GM18861 (cell line): Measurements from ENCODE around the gene SPATC1L.

ENCODE experiments used
- ATAC-seq: cut with Tn5 transposase; IDR thresholded peaks from one replicate; pipeline ENCODE4 v1.9.1; 2021; ENCODE audit not compliant: unreplicated experiment

Gene SPATC1L

GRCh38 chr21:46215436-46216131 is 31.3 kb upstream of the SPATC1L start:
- ATAC-seq: no peak

- no peak for ATAC-seq
These were observed 30.4 kb upstream of the SPATC1L start for GRCh38 chr21:46214478-46215340.

- ATAC-seq: no peak
These were observed 29.5 kb upstream of the SPATC1L start for GRCh38 chr21:46213620-46214286.

- no peak for ATAC-seq
These were observed 28.6 kb upstream of the SPATC1L start for GRCh38 chr21:46212721-46213484.

- no peak for ATAC-seq
These were observed 27.8 kb upstream of the SPATC1L start for GRCh38 chr21:46211786-46212720.

GRCh38 chr21:46211376-46211775 is 27.1 kb upstream of the SPATC1L start:
- no peak for ATAC-seq

GRCh38 chr21:46210378-46211136 is 26.3 kb upstream of the SPATC1L start:
- ATAC-seq: no peak

- ATAC-seq: no peak
These were observed 24.8 kb upstream of the SPATC1L start for GRCh38 chr21:46208761-46209721.

- no peak for ATAC-seq
These were observed 23.8 kb upstream of the SPATC1L start for GRCh38 chr21:46207920-46208591.

- no peak for ATAC-seq
These were observed 23.0 kb upstream of the SPATC1L start for GRCh38 chr21:46207006-46207919.

- ATAC-seq: no peak
These were observed 22.1 kb upstream of the SPATC1L start for GRCh38 chr21:46206163-46207005.

GRCh38 chr21:46205766-46206162 is 21.5 kb upstream of the SPATC1L start:
- no peak for ATAC-seq

GRCh38 chr21:46205166-46205565 is 20.9 kb upstream of the SPATC1L start:
- no peak for ATAC-seq

- no peak for ATAC-seq
These were observed 18.9 kb upstream of the SPATC1L start for GRCh38 chr21:46203203-46203600.

GRCh38 chr21:46202592-46203202 is 18.4 kb upstream of the SPATC1L start:
- ATAC-seq: no peak
